H1 (cell line): Measurements from ENCODE around the gene NLRC5. TPM values are rescaled to one million over a fixed set of nuclear protein-coding genes. Genes with fewer than 3 reads are reported as not detected.

Experiments used
- CTCF ChIA-PET: fragments of 300-600 bp; sonication (Branson Sonifier 250); formaldehyde crosslinking; loops from one replicate; lab custom pipeline; 2021; ENCODE audit not compliant: partially characterized antibody; lab: Charles Lee
- POLR2A ChIA-PET: fragments of 300-600 bp; sonication (Branson Sonifier 250); formaldehyde crosslinking; loops from one replicate; lab custom pipeline; 2021; ENCODE audit warnings: inconsistent platforms; ENCODE audit not compliant: partially characterized antibody; lab: Charles Lee
- DNase-seq, 2 experiments: peaks; one replicate each; pipeline versions ENCODE4 v3.0.0 to v3.0.0-alpha.2; 2010 to 2022; ENCODE audit warnings: low spot score in 2 of 2, low read depth in 1 of 2, mixed read lengths in 1 of 2
- FAIRE-seq: peaks from 2 replicates; lab custom pipeline; 2011; peaks lifted over from hg19 to GRCh38; lab: Jason Lieb, UNC
- H2AFZ ChIP-seq: 2 replicates; pipeline ENCODE4 v1.8.1; 2012; ENCODE audit warnings: low read length, inconsistent platforms
- H2AK5ac ChIP-seq: 2 replicates; pipeline ENCODE4 v1.6.1; 2013; ENCODE audit warnings: low read depth, low read length
- H2BK120ac ChIP-seq: replicated peaks from 2 replicates; pipeline ENCODE3; 2013; ENCODE audit warnings: low read depth, low read length, inconsistent platforms
- H2BK12ac ChIP-seq: 2 replicates; pipeline ENCODE4 v1.6.1; 2013; ENCODE audit warnings: low read depth, low read length
- H2BK15ac ChIP-seq: 2 replicates; pipeline ENCODE4 v1.6.1; 2013; ENCODE audit warnings: low read length
- H2BK20ac ChIP-seq: 2 replicates; pipeline ENCODE4 v1.6.1; 2013; ENCODE audit warnings: low read length
- H2BK5ac ChIP-seq: 2 replicates; pipeline ENCODE4 v1.6.1; 2013; ENCODE audit warnings: low read depth, low read length
- H3K14ac ChIP-seq: 2 replicates; pipeline ENCODE4 v1.6.1; 2013; ENCODE audit warnings: inconsistent platforms; ENCODE audit not compliant: insufficient read length
- H3K18ac ChIP-seq: 2 replicates; pipeline ENCODE4 v1.6.1; 2013; ENCODE audit warnings: low read length; ENCODE audit errors: extremely low read depth
- H3K23ac ChIP-seq: 2 replicates; pipeline ENCODE4 v1.6.1; 2013; ENCODE audit warnings: inconsistent platforms; ENCODE audit not compliant: insufficient read length
- H3K23me2 ChIP-seq: 2 replicates; pipeline ENCODE4 v1.6.1; 2013; ENCODE audit warnings: low read depth, low read length
- H3K27ac ChIP-seq: 2 replicates; pipeline ENCODE4 v1.6.1; 2011; ENCODE audit warnings: low read depth, low read length, inconsistent platforms
- H3K27me3 ChIP-seq, 4 experiments: replicated peaks in 1 of 4; 1 replicate in 1 of 4; 2 replicates in 3 of 4; pipeline versions ENCODE4 v1.6.1 to v1.8.1; 2011 to 2013; ENCODE audit warnings: low read length in 3 of 4, mild to moderate bottlenecking in 3 of 4, inconsistent platforms in 2 of 4, mixed read lengths in 2 of 4, moderate library complexity in 1 of 4; ENCODE audit not compliant: control insufficient read depth in 3 of 4, insufficient read depth in 3 of 4; ENCODE audit errors: extremely low read depth in 1 of 4
- H3K36me3 ChIP-seq, 4 experiments: 2 replicates each; pipeline versions ENCODE4 v1.6.1 to v1.8.1; 2011 to 2013; ENCODE audit warnings: mild to moderate bottlenecking in 4 of 4, low read length in 3 of 4, moderate library complexity in 2 of 4, control low read depth in 1 of 4, inconsistent platforms in 1 of 4; ENCODE audit not compliant: insufficient read depth in 4 of 4, control insufficient read depth in 2 of 4
- H3K4ac ChIP-seq: replicated peaks from 2 replicates; pipeline ENCODE3; 2013; ENCODE audit warnings: low read length, low read depth, mixed read lengths, inconsistent platforms; ENCODE audit not compliant: insufficient read length
- H3K4me1 ChIP-seq, 4 experiments: replicated peaks in 1 of 4; 1 replicate in 1 of 4; 2 replicates in 3 of 4; pipeline versions ENCODE4 v1.6.1 to v1.8.1; 2011 to 2013; ENCODE audit warnings: low read length in 3 of 4, inconsistent platforms in 2 of 4, mixed read lengths in 1 of 4; ENCODE audit not compliant: insufficient read depth in 4 of 4, control insufficient read depth in 3 of 4
- H3K4me2 ChIP-seq, 2 experiments: 2 replicates each; pipeline versions ENCODE4 v1.6.1 to v1.8.1; 2011 to 2013; ENCODE audit warnings: low read depth in 2 of 2, low read length in 2 of 2, control low read depth in 1 of 2, inconsistent platforms in 1 of 2, mild to moderate bottlenecking in 1 of 2; ENCODE audit not compliant: insufficient read depth in 1 of 2
- H3K4me3 ChIP-seq, 4 experiments: fragments of 200-600, 300-600 bp in 1 of 4; sonication (generic), shearing (Covaris generic), sonication (Bioruptor Twin) in 1 of 4; 2 replicates each; pipeline versions ENCODE4 v1.5.1 to v1.8.1; 2011 to 2016; ENCODE audit warnings: low read length in 4 of 4, low read depth in 3 of 4, control low read depth in 2 of 4, inconsistent platforms in 2 of 4, mild to moderate bottlenecking in 2 of 4, mixed read lengths in 1 of 4, moderate library complexity in 1 of 4; ENCODE audit not compliant: insufficient read depth in 2 of 4; ENCODE audit errors: extremely low read depth in 1 of 4
- H3K56ac ChIP-seq: replicated peaks from 2 replicates; pipeline ENCODE3; 2013; ENCODE audit warnings: low read depth, mild to moderate bottlenecking, mixed read lengths, low read length, inconsistent platforms; ENCODE audit not compliant: insufficient read length
- H3K79me1 ChIP-seq: 2 replicates; pipeline ENCODE4 v1.6.1; 2013; ENCODE audit warnings: low read depth, low read length, control low read depth
- H3K79me2 ChIP-seq, 2 experiments: 2 replicates each; pipeline versions ENCODE4 v1.6.1 to v1.8.1; 2012 to 2013; ENCODE audit warnings: low read length in 2 of 2, mild to moderate bottlenecking in 2 of 2, inconsistent platforms in 1 of 2; ENCODE audit not compliant: insufficient read depth in 2 of 2, control insufficient read depth in 1 of 2
- H3K9ac ChIP-seq, 4 experiments: replicated peaks in 1 of 4; 1 replicate in 1 of 4; 2 replicates in 3 of 4; pipeline versions ENCODE4 v1.6.1 to v1.8.1; 2011 to 2013; ENCODE audit warnings: low read depth in 3 of 4, low read length in 3 of 4, control low read depth in 2 of 4, mild to moderate bottlenecking in 2 of 4, moderate library complexity in 2 of 4, inconsistent platforms in 1 of 4; ENCODE audit errors: extremely low read depth in 1 of 4
- H3K9me3 ChIP-seq, 2 experiments: 2 replicates each; pipeline versions ENCODE4 v1.6.1 to v1.8.1; 2012 to 2013; ENCODE audit warnings: mild to moderate bottlenecking in 2 of 2, moderate library complexity in 2 of 2, control low read depth in 1 of 2, inconsistent platforms in 1 of 2, low read depth in 1 of 2, low read length in 1 of 2, mixed read lengths in 1 of 2; ENCODE audit not compliant: insufficient read depth in 2 of 2
- H4K20me1 ChIP-seq, 2 experiments: replicated peaks in 1 of 2; 2 replicates each; pipeline versions ENCODE3 to v1.8.1; 2011 to 2013; ENCODE audit warnings: inconsistent platforms in 2 of 2, low read length in 2 of 2, mild to moderate bottlenecking in 1 of 2; ENCODE audit not compliant: insufficient read depth in 2 of 2, control insufficient read depth in 1 of 2
- H4K5ac ChIP-seq: 2 replicates; pipeline ENCODE4 v1.6.1; 2013; ENCODE audit warnings: low read length, low read depth, mixed read lengths, inconsistent platforms; ENCODE audit not compliant: insufficient read length
- H4K8ac ChIP-seq: 2 replicates; pipeline ENCODE4 v1.8.0; 2013; ENCODE audit warnings: mild to moderate bottlenecking, moderate library complexity, low read length, inconsistent platforms; ENCODE audit not compliant: insufficient read depth; ENCODE audit errors: extremely low read depth
- H4K91ac ChIP-seq: replicated peaks from 2 replicates; pipeline ENCODE3; 2013; ENCODE audit warnings: low read length, mixed read lengths, inconsistent platforms; ENCODE audit not compliant: insufficient read length
- ATF3 ChIP-seq: IDR thresholded peaks from 2 replicates; pipeline ENCODE4 v1.6.1; 2011; ENCODE audit warnings: low read depth, mild to moderate bottlenecking, low read length; ENCODE audit not compliant: insufficient read depth
- CTBP2 ChIP-seq: IDR thresholded peaks from 2 replicates; pipeline ENCODE4 v1.7.0; 2011; ENCODE audit warnings: borderline replicate concordance, mild to moderate bottlenecking, moderate library complexity, mixed read lengths, low read length; ENCODE audit not compliant: insufficient read depth, insufficient read length
- GTF2F1 ChIP-seq: IDR thresholded peaks from 2 replicates; pipeline ENCODE4 v1.6.1; 2012; ENCODE audit warnings: low read depth, low read length, improper control_type of control experiment, borderline replicate concordance
- MAFK ChIP-seq: IDR thresholded peaks from 2 replicates; pipeline ENCODE4 v1.6.1; 2012; ENCODE audit warnings: low read depth, mild to moderate bottlenecking, improper control_type of control experiment, low read length
- MAX ChIP-seq: IDR thresholded peaks from 2 replicates; pipeline ENCODE4 v1.6.1; 2012; ENCODE audit warnings: inconsistent platforms
- NANOG ChIP-seq: IDR thresholded peaks from 2 replicates; pipeline ENCODE4 v1.6.1; 2011; ENCODE audit warnings: low read length, low read depth, mild to moderate bottlenecking, inconsistent platforms; ENCODE audit not compliant: insufficient read depth, poor library complexity, severe bottlenecking
- SIRT6 ChIP-seq: IDR thresholded peaks from one replicate; pipeline ENCODE4 v1.7.1; 2012; ENCODE audit warnings: low read length, inconsistent platforms
- WGBS, 2 experiments: shearing (Covaris generic) in 1 of 2; methylation state at CpG; one replicate each; pipeline versions ENCODE4 v1.1.6 to v1.1.7; 2013 to 2015; ENCODE audit warnings: low lambda C conversion rate in 2 of 2, mixed read lengths in 2 of 2, inconsistent platforms in 1 of 2, low coverage in 1 of 2, missing lambda C conversion rate in 1 of 2; ENCODE audit not compliant: insufficient replicate concordance in 2 of 2, insufficient coverage in 1 of 2, insufficient read length in 1 of 2; ENCODE audit errors: extremely low coverage in 1 of 2, missing lambda C conversion rate in 1 of 2; 5-methylcytosine and 5-hydroxymethylcytosine counted together
- polyA plus RNA-seq, 7 experiments: library from polyadenylated mRNA; depleted of rRNA in 3 of 7; stranded (reverse) in 5 of 7; unstranded in 2 of 7; fragments of >200 nt in 5 of 7; fragments of 200-250 nt in 2 of 7; gene quantifications; 1 replicate in 5 of 7; 2 replicates in 1 of 7; 4 replicates in 1 of 7; pipeline versions ENCODE4 v1.2.1 to v1.2.3, GENCODE V29; 2011 to 2013; ENCODE audit warnings: missing spikeins in 2 of 7, mixed read lengths in 2 of 7
- total RNA-seq: library from RNA; stranded (reverse); fragmentation: NEBNext Ultra II Directional; extraction: Animal tissue kit (Norgen Biotek cat#: 25700); gene quantifications from 2 replicates; pipeline ENCODE4 v1.2.1, GENCODE V29; 2021

NLRC5 gene
- total and polyA plus RNA-seq, 2 of the 8 experiments (the other 6 are each of a cell fraction or from before 2014, with no cell fraction given), result 2.2 to 3.2 TPM

GRCh38 chr16:56997931-56998330, 8.6 kb downstream of the NLRC5 start:
- no peak overlapping the region for H2BK120ac ChIP-seq
- FAIRE-seq (no peak), DNase-seq (no peak)
- H4K20me1 ChIP-seq, result no peaks in the 10 kb centered on the region
- H3K79me2 ChIP-seq, result no peaks in the 10 kb centered on the region
- no peak overlapping the region for H3K4me2 ChIP-seq
- no peak overlapping the region for H3K56ac ChIP-seq
- ChIA-PET CTCF (interaction anchor here (0.7 to 1.9 kb wide), 2 partner anchors 34 to 219 kb away, joined by 3 to 5 read pairs; no protein-coding TSS in a partner anchor), POLR2A (interaction anchor here (0.6 kb wide), 1 partner anchor 32 kb away, joined by 3 read pairs; no protein-coding TSS in a partner anchor)
- H4K91ac ChIP-seq, result no peak overlapping the region
- no peak overlapping the region for H2BK12ac ChIP-seq
- H3K27ac ChIP-seq, result no peak overlapping the region
- H4K5ac ChIP-seq, result no peak overlapping the region
- no peaks in the 10 kb centered on the region for H3K36me3 ChIP-seq
- no peak overlapping the region for H2BK5ac ChIP-seq
- 87% methylated on average over 3 of the region's 3 CpGs; no CpG with 5 or more reads in 1 of the 2 experiments for WGBS, 2 experiments
- H2AK5ac ChIP-seq, result no peak overlapping the region
- no peaks in the 10 kb centered on the region for H3K9me3 ChIP-seq
- no peaks in the 10 kb centered on the region for H3K23me2 ChIP-seq
- no peak overlapping the region for H4K8ac ChIP-seq
- H3K18ac ChIP-seq, result no peak overlapping the region
- H3K4me1 ChIP-seq, result peaks cover 0 to 5% (median 0%) of the 10 kb centered on the region in 4 experiments; a peak in 2 of 7 replicates
- H3K27me3 ChIP-seq, result peaks cover 0 to 5% (median 0%) of the 10 kb centered on the region in 4 experiments; a peak in 1 of 7 replicates
- no peak overlapping the region for H2BK20ac ChIP-seq
- H3K4me3 ChIP-seq, result no peak overlapping the region
- H2BK15ac ChIP-seq, result no peak overlapping the region
- no peaks in the 10 kb centered on the region for H3K79me1 ChIP-seq
- no peak overlapping the region for H3K4ac ChIP-seq
- H2AFZ ChIP-seq, result no peak overlapping the region
- H3K9ac ChIP-seq, result no peak overlapping the region
- H3K23ac ChIP-seq, result no peak overlapping the region
- no peak overlapping the region for H3K14ac ChIP-seq
- TF ChIP-seq NANOG (no peak), MAX (no peak), MAFK (no peak), CTBP2 (no peak), ATF3 (no peak), SIRT6 (no peak), GTF2F1 (no peak)
